ENCODE results near the gene PDE8B. TPM values are rescaled to one million over a fixed set of nuclear protein-coding genes. Genes with fewer than 3 reads are reported as not detected.

PDE8B gene
- total RNA-seq, 1 donor from 2014 or later, result 2.6 TPM

DNA sequence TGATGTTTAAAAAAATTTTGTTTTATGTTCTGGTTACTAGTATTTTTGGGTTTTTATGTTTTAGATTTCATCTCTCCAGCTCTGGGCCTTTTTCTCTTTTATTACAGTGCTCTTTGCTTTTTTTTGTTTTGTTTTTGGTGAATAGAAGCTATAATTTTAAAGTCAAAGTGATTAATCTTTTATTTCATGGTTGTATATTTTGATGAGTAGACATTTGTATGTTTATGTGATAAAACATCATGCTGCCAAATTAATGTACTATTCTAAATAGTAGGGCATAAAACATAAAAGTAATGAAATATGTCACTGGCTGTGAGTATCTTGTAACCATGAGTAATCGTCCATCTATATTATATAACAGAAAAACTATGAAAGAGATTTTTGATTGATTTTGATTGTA is 93.9 kb downstream of the PDE8B start:
- Mint-ChIP-seq H3K36me3 (ENCODE audit: insufficient read depth) (no peaks in the 10 kb centered on the region), H3K27ac (no peak overlapping the region), H3K9me3 (ENCODE audit: low read depth) (no peaks in the 10 kb centered on the region), H3K27me3 (peaks cover 9% of the 10 kb centered on the region), H3K4me3 (ENCODE audit: low read depth) (no peak overlapping the region), H3K4me1 (ENCODE audit: low read depth) (peaks cover 9% of the 10 kb centered on the region)
- TF ChIP-seq CTCF (IDR thresholded peaks at IDR 0.05; ENCODE audit: unreplicated experiment), result no peak
- no peak for DNase-seq (ENCODE audit: low spot score, unreplicated experiment)

DNA sequence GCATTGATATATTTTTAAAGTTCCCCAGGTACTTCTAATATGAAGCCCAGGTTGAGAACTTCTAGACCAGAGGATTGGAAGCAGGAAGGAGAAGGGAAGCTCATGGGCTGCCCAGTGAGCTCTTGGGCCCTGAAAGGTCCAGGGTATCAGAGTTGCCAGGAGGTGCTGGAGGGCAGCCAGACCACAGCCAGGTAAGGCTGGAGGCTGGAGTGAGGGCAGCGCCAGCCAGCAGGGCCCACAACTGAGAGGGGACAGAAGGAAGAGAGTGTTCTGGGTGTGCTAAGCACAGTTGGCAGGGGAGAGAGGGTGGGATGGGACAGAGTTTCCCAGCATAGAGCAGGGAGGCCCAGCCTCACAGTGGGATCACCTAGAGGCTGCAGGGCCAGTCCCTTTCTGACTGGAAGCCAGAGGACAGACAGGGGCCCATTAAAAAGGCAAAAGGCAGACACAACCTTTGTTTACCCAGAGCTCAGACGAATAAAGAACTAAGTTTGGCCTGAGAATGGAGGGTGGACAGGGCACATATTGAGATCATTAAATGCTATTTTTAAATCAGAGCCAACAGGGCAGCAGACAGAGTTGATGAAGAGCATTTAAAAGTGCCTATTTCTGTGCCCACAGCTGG is 94.9 kb downstream of the PDE8B start:
- Mint-ChIP-seq H3K4me3 (ENCODE audit: low read depth) (no peak overlapping the region), H3K27me3 (peaks cover 9% of the 10 kb centered on the region), H3K27ac (no peak overlapping the region), H3K9me3 (ENCODE audit: low read depth) (no peaks in the 10 kb centered on the region), H3K4me1 (ENCODE audit: low read depth) (peaks cover 9% of the 10 kb centered on the region), H3K36me3 (ENCODE audit: insufficient read depth) (no peaks in the 10 kb centered on the region)
- no peak for TF ChIP-seq CTCF (IDR thresholded peaks at IDR 0.05; ENCODE audit: unreplicated experiment)
- DNase-seq (ENCODE audit: low spot score, unreplicated experiment), result no peak

DNA sequence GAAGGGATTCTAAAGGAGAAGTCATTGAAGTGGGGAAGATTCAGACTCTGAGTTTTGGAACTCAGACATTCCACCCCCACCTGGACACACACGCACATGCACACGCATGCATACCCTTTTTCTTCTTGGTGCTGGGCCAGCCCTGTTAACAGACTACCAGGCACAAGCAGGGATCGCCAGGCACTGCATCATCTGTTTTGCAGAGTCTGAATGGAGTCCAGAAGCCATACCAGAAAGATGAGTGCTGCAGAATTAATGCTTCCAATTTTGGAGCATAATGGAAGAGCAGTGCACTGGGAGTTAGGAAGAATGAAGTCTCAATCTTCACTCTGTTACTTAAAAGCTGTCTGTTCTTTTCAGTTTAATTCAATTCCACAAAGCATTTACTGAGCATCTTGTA is 95.5 kb downstream of the PDE8B start:
- no peak overlapping the region for H3K4me3 Mint-ChIP-seq (ENCODE audit: low read depth)
- peaks cover 9% of the 10 kb centered on the region for H3K27me3 Mint-ChIP-seq
- no peak for TF ChIP-seq CTCF (IDR thresholded peaks at IDR 0.05; ENCODE audit: unreplicated experiment)
- H3K36me3 Mint-ChIP-seq (ENCODE audit: insufficient read depth), result no peaks in the 10 kb centered on the region
- no peaks in the 10 kb centered on the region for H3K9me3 Mint-ChIP-seq (ENCODE audit: low read depth)
- no peak overlapping the region for H3K27ac Mint-ChIP-seq
- DNase-seq (ENCODE audit: low spot score, unreplicated experiment), result no peak
- H3K4me1 Mint-ChIP-seq (ENCODE audit: low read depth), result peaks cover 13% of the 10 kb centered on the region

- Mint-ChIP-seq H3K4me1 (ENCODE audit: low read depth) (peaks cover 14% of the 10 kb centered on the region), H3K36me3 (ENCODE audit: insufficient read depth) (no peaks in the 10 kb centered on the region), H3K27me3 (peaks cover 9% of the 10 kb centered on the region), H3K4me3 (ENCODE audit: low read depth) (no peak overlapping the region), H3K9me3 (ENCODE audit: low read depth) (no peaks in the 10 kb centered on the region), H3K27ac (no peak overlapping the region)
- no peak for DNase-seq (ENCODE audit: low spot score, unreplicated experiment)
- TF ChIP-seq CTCF (IDR thresholded peaks at IDR 0.05; ENCODE audit: unreplicated experiment), result no peak
Measured at GRCh38 chr5:77306531-77306930, 96.1 kb downstream of the PDE8B start.

DNA sequence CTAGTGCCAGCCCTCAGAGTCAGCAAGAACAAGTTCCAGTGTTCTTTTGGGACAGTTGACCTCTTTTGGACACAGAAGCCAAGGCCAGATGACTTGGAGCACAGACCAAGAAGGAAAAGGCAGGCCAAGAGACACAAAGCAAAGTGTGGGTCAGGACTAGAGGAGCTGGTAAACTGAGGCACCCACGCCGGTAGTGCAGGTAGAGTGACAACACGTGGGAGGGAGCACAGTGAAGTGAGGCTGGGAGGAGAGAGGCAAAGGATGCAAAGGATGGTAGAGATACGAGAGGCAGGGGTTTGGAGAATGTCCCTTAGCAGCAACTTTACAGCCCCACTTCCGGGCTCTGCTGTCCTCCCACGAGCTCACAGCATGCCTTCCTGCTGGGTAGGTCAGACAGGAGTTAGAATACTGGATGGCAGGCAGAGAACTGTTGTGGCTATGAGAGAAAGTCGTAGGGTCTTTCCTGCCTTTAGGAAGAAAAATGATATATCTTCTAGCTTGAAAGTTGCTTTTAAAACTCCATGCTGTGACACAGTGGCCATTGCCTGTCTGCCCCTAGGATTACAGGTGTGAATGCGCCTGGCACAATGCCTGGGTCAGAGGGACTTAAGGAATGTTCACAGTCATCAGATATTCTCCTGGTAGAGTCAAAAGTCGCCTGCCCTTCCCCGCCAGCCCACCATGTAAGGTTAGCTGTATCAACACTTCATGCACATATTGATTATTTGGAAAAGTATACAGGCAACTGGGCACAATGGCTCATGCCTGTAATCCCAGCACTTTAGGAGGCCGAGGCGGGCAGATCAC is 97.9 kb downstream of the PDE8B start:
- Mint-ChIP-seq H3K4me3 (ENCODE audit: low read depth) (no peak overlapping the region), H3K4me1 (ENCODE audit: low read depth) (peaks cover 14% of the 10 kb centered on the region), H3K9me3 (ENCODE audit: low read depth) (no peaks in the 10 kb centered on the region), H3K27me3 (peaks cover 9% of the 10 kb centered on the region), H3K36me3 (ENCODE audit: insufficient read depth) (no peaks in the 10 kb centered on the region), H3K27ac (peak overlapping the region; percentile 35)
- no peak for TF ChIP-seq CTCF (IDR thresholded peaks at IDR 0.05; ENCODE audit: unreplicated experiment)
- DNase-seq (ENCODE audit: low spot score, unreplicated experiment), result no peak
